Right lobe of liver (tissue), 4 donors: Measurements from ENCODE around the gene ARHGEF16.

Experiments used
- POLR2A ChIP-seq: fragments of 450-650 bp; IDR thresholded peaks from one replicate; pipeline ENCODE4 v1.6.1; 2017; ENCODE audit warnings: antibody characterized with exemption, mild to moderate bottlenecking
- TF ChIP-seq, protein P1 (sequence below), 4 donors: fragments of 200-600 bp in 3 of 4; fragments of 450-650 bp in 1 of 4; IDR thresholded peaks; one replicate each; pipeline versions ENCODE4 v1.5.1 to v1.8.0; 2016 to 2022; ENCODE audit warnings: antibody characterized with exemption in 4 of 4, mild to moderate bottlenecking in 2 of 4
- donor health status: DM: no; HTN: no; CAD: no.
- donor health status: DM: no; HTN: no; CAD: no.
- donor health status: DM: no; HTN: yes; CAD: no.

DNA sequence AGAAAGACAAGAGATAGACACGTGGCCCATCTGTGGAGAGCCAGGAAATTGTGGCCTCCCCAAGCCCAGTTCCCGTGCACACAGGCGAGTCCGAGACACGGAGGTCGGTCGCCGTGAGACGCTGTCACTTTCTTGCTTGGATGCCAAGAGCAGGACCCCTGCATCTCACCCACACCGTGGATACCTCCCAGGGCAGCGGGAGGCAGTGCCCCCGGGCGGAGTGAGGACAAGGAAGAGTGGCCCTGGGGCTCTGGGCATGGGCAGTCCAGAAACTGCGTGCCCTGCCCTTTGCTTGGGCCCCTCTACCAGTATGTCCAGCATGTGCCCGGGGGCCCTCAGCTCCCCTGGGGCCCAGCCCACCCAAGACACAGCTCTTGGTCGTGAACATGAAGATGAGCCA, 24.7 kb upstream of the ARHGEF16 start:
- TF ChIP-seq, protein P1, sequence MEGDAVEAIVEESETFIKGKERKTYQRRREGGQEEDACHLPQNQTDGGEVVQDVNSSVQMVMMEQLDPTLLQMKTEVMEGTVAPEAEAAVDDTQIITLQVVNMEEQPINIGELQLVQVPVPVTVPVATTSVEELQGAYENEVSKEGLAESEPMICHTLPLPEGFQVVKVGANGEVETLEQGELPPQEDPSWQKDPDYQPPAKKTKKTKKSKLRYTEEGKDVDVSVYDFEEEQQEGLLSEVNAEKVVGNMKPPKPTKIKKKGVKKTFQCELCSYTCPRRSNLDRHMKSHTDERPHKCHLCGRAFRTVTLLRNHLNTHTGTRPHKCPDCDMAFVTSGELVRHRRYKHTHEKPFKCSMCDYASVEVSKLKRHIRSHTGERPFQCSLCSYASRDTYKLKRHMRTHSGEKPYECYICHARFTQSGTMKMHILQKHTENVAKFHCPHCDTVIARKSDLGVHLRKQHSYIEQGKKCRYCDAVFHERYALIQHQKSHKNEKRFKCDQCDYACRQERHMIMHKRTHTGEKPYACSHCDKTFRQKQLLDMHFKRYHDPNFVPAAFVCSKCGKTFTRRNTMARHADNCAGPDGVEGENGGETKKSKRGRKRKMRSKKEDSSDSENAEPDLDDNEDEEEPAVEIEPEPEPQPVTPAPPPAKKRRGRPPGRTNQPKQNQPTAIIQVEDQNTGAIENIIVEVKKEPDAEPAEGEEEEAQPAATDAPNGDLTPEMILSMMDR (IDR thresholded peaks at IDR 0.05): no peak
- no peak for TF ChIP-seq POLR2A
